NCI-H1436 (cell line): ENCODE results near the gene MAN2C1.
"Not testable (repeated sequence)": the region's sequence is repeated elsewhere in the genome, so short reads cannot be mapped to it uniquely, and the experiment has no call there.

Experiments
- DNase-seq: peaks from one replicate; lab custom pipeline; 2025; lab: John Stamatoyannopoulos, UW

Gene MAN2C1

GRCh38 chr15:75367913-75368688, at the start of gene MAN2C1:
Gene MAN2C1, minus strand, starts transcription at chr15:75368607. Its CDS starts 24 bp downstream, at chr15:75368583.
- peak; percentile 95 for DNase-seq

DNA sequence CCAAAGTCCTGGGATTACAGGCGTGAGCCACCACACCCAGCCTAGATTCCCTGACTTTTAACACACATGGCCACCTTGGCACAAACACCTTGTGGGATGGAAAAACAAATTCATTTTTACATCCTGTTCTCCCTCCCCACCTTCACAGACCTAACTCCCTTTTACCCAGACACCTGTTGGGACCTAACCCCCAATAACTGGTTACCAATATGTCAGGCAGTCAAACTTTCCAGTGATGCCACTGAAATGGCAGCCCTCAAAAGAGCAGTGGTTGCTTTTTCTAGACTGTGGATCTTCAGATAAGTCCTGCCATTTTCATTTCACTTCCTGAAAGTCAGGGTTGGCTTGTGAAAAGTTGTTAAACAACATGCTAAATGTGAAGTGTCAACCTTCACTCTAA, 48.2 kb upstream of the MAN2C1 start:
- no peak for DNase-seq

DNA sequence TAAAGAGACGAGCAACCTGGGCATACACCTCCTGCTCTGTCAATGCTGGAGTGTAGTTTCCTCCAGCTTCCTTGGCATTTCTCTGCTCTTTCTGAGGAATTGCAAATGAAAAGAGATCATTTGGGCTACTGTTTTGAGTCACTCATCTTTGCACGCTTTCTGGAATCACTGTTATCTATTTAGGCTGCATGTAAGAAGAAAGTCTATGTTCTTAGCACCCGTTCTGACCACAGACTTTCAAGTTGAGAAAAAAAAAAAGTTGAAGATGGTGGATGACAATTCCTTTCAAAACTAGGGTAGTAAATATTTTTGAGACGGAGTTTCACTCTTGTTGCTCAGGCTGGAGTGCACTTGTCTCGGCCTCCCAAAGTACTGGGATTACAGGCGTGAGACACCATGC, 41.8 kb upstream of the MAN2C1 start:
- DNase-seq: no peak

DNA sequence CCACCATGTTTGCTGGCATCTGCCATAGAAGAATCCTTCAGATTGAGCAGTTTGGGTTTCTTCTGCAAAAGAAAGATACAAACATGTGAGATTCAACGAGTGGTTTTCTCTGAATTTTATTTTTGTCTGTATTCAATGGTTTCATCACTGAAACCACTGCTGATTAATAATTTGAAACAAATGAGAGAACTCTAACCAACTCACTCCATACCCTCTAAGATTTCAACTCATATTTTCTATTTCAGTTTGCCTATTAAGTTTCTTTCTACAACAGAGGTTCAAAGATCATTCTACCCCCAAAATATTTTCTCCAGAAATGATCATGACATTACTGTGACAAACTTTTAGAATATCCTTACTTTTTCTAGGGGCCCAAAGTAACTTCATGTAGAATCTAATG, 38.7 kb upstream of the MAN2C1 start:
- DNase-seq: no peak

GRCh38 chr15:75403892-75404291, 35.5 kb upstream of the MAN2C1 start:
- DNase-seq: no peak

DNA sequence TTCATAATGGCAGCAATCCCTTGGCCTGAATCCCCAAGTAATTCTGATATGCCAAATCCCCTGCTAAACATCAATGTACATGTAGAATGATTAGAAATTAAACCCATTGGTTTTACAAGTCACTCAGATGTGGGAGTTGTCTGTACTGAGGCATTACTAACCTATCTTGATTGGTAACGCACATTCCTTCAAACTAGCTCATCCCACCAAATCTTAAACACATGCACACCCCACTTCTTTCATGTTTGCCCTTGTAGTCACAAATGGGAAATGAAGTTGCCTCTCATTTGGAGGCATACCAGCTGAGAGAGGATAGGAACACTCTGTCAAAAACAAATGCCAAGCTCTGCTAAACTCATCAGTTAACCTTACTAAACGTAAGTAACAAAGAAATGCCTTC, 29.1 kb upstream of the MAN2C1 start:
- DNase-seq: no peak

GRCh38 chr15:75389791-75390382, 21.5 kb upstream of the MAN2C1 start:
- DNase-seq: no peak

DNA sequence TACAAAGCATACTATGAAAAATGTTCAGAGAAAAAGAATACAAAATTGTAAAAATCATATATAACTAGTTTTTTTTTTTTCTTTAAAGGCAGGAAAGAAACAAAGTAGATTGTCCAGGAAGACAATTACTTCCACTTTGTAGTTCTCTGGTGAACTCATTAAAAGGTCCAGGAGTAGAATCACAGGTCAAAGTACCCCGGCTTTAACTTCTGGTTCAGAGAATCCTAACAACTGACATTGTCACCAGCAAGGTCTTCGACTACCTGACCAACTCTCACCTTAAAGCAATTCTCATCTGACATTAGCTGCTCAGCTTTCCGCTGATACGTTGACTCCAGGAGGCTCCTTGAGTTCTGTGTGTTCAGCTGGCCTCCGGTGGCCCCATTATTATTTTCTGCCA, 15.6 kb upstream of the MAN2C1 start:
- DNase-seq: not testable (repeated sequence)

GRCh38 chr15:75380773-75381172, 12.4 kb upstream of the MAN2C1 start:
- DNase-seq: no peak

GRCh38 chr15:75371901-75372688, 3.7 kb upstream of the MAN2C1 start:
- DNase-seq: no peak

DNA sequence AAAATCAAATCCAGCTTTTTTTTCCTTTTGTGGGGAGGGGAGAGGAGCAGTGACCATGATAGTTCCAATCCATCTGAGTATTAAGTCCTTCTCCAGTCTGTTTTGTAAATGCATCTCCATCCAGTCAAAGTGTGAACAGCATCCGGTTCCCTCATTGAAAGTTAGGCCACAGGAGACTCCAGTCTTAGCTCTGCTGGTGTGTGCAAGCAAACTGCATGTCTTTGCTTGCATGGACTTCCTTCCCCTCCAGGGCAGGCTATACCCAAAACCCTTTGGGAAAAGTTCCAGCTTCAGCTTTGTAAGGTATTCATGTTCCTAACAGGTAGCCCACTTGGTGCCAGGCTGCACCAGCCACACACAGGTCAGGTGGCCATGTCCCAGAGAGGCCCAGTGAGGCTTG, 3.1 kb upstream of the MAN2C1 start:
- no peak for DNase-seq

- DNase-seq: no peak
Measured at GRCh38 chr15:75369897-75370581, 1.6 kb upstream of the MAN2C1 start.

DNA sequence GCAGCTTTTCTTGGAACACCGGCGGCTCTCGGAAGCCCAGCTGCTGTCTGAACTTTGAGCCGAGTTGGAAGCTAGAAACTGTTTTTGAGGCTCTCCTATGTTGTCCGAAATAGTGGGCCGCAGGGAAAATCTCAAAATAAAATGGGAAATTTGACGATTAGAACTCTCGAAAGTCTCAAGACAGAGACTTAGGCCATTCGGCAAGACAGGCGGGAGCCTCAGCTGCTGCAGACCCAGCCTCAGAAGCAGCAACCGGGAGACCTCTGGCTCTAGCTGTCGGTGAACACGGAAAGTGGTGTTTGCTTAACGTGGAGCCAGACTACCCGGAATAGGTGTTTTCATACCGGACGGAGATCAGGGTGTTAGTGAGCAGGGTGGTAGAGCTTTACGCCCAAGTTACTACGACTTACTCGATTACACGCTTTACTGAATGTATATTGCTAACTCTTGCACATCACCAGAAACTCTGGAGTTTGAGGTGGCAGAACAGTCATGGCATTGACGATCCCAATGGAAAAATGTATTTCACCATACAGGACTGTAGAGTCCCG, 357 bp upstream of the MAN2C1 start:
- no peak for DNase-seq

DNA sequence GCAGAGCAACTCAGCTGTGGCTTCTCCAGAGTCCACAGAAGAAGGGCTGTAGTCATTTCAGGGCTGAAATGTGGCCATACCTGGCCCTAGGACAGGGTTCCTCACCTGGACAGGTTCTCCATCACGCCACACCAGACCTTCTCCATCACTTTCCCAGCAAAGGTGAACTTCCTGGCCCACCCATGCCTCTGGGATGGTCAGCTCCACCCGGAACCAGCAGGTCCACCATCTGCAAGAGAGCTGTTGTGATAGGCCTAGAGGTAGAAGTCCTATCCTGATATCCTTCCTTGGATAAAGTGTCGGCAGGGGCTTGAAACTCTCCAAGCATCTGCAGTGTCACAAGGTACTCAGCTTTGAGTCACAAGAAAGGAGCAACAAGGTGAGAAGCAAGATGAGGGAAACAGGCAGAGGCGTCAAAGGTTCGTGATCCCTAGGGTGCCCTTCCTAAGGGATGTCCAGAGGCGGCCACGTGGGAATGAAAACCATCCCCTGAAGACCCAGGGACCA, 948 bp downstream of the MAN2C1 start:
- no peak for DNase-seq

DNA sequence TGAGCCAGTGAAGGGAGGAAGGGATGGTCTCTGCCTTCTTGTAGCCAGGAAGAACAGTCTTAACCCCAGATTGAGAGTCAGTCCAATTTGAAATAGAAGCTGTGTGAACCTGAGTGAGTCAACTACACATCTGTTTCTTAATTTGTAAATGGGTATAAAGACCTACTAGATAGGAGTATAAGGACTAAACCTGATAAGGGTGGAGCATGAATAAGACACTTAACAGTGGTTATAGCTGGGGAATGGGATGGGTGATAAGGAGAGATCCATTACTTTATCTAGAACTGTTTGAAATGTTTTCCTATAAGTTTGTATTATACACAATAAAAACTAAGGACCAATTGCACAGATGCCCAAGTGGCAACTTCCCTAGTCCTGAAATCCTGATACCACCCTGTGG, 1.4 kb downstream of the MAN2C1 start:
- DNase-seq: no peak

GRCh38 chr15:75366163-75366562, 2.2 kb downstream of the MAN2C1 start:
- no peak for DNase-seq

DNA sequence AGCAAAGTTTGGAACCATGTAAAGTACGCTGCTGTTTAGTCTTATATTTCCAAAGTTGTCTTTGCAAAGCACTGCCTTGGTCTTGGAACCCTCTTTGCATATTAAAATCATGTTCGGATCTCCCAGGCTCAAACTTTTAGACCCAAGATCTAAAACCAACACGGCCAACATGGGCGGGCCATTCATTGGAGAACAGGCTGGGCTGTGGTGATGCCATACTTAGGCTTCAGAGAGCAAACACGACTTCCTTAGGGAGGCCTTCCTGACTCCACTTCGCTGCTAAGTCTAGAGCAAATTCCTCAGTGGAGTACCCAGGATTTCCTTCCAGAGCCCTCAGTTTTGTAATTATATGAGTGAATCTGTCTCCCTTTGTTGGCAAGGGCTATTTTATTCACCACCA, 3.5 kb downstream of the MAN2C1 start:
- no peak for DNase-seq

DNA sequence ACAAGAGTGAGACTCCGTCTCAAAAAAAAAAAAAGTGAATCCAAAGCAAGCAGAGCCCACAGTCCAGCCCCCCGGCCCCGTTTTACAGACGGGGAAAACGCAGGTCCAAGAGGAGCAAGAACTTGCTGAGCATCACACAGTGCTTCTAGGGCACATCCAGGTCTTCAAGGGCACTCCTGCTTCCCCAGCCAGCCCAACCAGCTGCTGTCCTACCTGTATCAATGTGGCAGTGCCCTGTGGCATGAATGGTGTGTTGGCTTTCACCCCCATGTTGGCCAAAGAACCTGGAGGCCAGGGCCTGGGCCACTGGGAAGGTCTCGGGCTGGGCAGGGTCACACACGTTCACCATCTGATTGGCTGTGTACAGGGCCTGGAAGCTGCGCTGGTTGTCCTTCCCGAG, 4.6 kb downstream of the MAN2C1 start:
- no peak for DNase-seq

DNA sequence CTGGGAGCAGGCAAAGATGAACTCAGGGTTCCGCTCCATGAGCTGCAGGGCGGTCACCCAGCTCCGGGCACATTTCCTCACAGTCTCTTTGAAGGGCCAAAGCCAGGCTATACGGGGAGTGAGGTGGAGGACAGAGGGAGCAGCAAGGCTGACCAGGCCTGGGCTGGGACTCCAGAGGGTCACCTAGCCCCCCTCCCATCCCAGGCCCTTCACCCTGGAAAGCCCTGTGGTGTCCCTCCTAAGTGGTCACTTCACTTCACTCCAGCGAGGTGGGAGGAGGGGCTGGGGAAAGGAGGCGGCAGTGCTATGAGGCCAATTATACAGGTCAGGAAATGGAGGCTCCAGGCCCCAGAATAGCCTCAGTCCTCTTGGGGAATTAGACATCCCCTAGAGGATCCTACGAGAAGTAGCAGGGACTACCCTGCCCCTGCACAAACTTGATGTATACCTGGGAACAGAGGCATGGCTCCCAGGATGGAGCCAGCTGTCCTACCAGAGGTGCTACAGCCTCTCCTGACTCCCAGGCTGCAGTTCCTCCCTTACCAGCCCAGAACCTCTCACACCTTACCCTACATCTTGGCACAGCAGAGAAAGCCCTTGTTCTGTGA, 5.7 kb downstream of the MAN2C1 start:
- DNase-seq: no peak

- DNase-seq: no peak
Measured at GRCh38 chr15:75361989-75362641, 6.3 kb downstream of the MAN2C1 start.
